Uterus (tissue), 2 donors: Measurements from ENCODE around the gene CACNA1D.

Experiments used
- POLR2A ChIP-seq, 2 donors: fragments of 450-650 bp; IDR thresholded peaks; one replicate each; pipeline ENCODE4 v1.6.1; 2016; ENCODE audit warnings: antibody characterized with exemption in 2 of 2, mild to moderate bottlenecking in 1 of 2, moderate library complexity in 1 of 2
- TF ChIP-seq, protein P1 (sequence below), 4 experiments: fragments of 200-600 bp in 2 of 4; fragments of 450-650 bp in 2 of 4; sonication (generic) in 2 of 4; IDR thresholded peaks; one replicate each; pipeline ENCODE4 v1.5.1; 2016 to 2019; ENCODE audit warnings: antibody characterized with exemption in 4 of 4, mild to moderate bottlenecking in 2 of 4, moderate library complexity in 1 of 4

DNA sequence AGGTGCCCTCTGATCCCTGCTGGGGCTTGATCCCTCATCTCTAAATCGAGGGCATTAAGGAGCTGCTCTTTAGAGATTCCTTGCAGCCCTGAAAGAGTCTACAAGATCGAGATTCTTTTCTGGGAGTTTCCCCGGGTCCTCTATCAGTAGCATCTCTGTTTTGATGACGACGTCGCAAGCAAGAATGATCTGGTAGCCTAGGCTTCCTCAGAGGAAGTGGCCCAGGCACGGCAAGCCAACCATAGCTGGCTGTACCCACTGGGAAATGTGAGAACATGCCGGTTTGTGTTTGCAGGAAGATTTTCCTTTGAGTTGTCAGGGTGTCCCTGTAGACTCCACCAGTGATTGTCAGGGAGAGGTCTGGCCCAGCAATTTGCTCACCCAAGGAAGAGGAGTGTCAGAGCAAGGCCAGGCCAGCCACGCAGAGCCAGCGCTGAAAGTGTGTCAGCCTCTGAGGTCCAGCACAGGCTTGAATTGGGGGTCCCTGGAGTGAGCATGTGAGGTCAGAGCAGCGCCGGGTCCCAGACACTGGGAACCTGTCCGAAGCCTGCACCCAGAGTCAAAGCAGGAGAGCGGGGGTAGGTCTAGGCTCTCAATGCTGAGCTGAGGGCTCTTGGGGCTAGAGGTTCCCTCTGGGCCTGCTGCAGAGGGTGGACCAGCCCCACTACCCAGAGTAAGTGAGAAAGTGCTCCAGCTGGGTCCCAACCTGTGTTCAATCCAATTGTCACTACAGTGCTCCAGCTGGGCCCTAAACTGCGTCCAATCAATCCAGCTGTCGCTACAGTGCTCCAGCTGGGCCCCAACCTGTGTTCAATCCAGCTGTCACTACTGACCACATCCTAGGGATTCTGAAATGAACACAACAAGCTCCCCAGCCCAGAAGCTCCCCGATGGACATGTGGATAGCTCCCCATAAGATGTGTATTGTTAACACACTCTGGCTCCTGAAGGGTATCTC is 256.1 kb downstream of the CACNA1D start:
- TF ChIP-seq, protein P1, sequence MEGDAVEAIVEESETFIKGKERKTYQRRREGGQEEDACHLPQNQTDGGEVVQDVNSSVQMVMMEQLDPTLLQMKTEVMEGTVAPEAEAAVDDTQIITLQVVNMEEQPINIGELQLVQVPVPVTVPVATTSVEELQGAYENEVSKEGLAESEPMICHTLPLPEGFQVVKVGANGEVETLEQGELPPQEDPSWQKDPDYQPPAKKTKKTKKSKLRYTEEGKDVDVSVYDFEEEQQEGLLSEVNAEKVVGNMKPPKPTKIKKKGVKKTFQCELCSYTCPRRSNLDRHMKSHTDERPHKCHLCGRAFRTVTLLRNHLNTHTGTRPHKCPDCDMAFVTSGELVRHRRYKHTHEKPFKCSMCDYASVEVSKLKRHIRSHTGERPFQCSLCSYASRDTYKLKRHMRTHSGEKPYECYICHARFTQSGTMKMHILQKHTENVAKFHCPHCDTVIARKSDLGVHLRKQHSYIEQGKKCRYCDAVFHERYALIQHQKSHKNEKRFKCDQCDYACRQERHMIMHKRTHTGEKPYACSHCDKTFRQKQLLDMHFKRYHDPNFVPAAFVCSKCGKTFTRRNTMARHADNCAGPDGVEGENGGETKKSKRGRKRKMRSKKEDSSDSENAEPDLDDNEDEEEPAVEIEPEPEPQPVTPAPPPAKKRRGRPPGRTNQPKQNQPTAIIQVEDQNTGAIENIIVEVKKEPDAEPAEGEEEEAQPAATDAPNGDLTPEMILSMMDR (IDR thresholded peaks at IDR 0.05), result no peak
- no peak for TF ChIP-seq POLR2A (IDR thresholded peaks at IDR 0.05)
